GM12878 (cell line): ENCODE results near the gene HMSD. TPM values are rescaled to one million over a fixed set of nuclear protein-coding genes. Genes with fewer than 3 reads are reported as not detected.

ENCODE experiments used
- ATAC-seq: fragments of 200-7000 bp; cut with Tn5 transposase; 3 replicates; pipeline ENCODE4 v1.9.1; 2020; ENCODE audit warnings: mild to moderate bottlenecking, moderate library complexity
- BruUV-seq: library from RNA; stranded (reverse); fragments of 400-500 nt; replicated peaks from 2 replicates; lab custom pipeline; 2021; lab: Mats Ljungman, UMichigan
- CTCF ChIA-PET: fragments of 300-600 bp; sonication (Branson Sonifier 250); formaldehyde crosslinking; extraction: SDS; loops from one replicate; lab custom pipeline; 2021; ENCODE audit warnings: inconsistent platforms; lab: Yijun Ruan, JAX
- POLR2A ChIA-PET: fragments of 350-600 bp; formaldehyde crosslinking; extraction: SDS; loops from one replicate; lab custom pipeline; 2021; ENCODE audit warnings: inconsistent platforms; lab: Charles Lee
- RAD21 ChIA-PET: fragments of 300-600 bp; sonication (Branson Sonifier 250); formaldehyde crosslinking; loops from one replicate; lab custom pipeline; 2023; ENCODE audit warnings: antibody characterized with exemption; ENCODE audit not compliant: unreplicated experiment; lab: Charles Lee
- SMC1A ChIA-PET: fragments of 300-600 bp; sonication (Branson Sonifier 250); formaldehyde crosslinking; loops from one replicate; lab custom pipeline; 2023; ENCODE audit not compliant: unreplicated experiment, uncharacterized antibody; lab: Charles Lee
- DNase-seq: peaks from one replicate; pipeline ENCODE4 v3.0.0-alpha.2; 2011; ENCODE audit warnings: low read depth, low spot score
- FAIRE-seq: peaks from 3 replicates; lab custom pipeline; 2011; peaks lifted over from hg19 to GRCh38; lab: Jason Lieb, UNC
- H2AFZ ChIP-seq: 2 replicates; pipeline ENCODE4 v1.6.0; 2011; ENCODE audit warnings: low read depth, low read length, control low read depth; ENCODE audit not compliant: control insufficient read depth
- H3K27ac ChIP-seq: 2 replicates; pipeline ENCODE4 v1.5.1; 2011; ENCODE audit warnings: control low read depth; ENCODE audit not compliant: control insufficient read depth, insufficient read depth
- H3K27me3 ChIP-seq, 2 experiments: replicated peaks in 1 of 2; 2 replicates each; pipeline versions ENCODE4 v1.6.0 to v1.6.1; 2011; ENCODE audit warnings: low read length in 1 of 2; ENCODE audit not compliant: control insufficient read depth in 2 of 2, insufficient read depth in 2 of 2
- H3K36me3 ChIP-seq, 2 experiments: 2 replicates each; pipeline ENCODE4 v1.5.1; 2011; ENCODE audit warnings: low read length in 1 of 2; ENCODE audit not compliant: control insufficient read depth in 2 of 2, insufficient read depth in 2 of 2
- H3K4me1 ChIP-seq: 2 replicates; pipeline ENCODE4 v1.6.1; 2011; ENCODE audit warnings: mild to moderate bottlenecking, low read length, moderate library complexity, mixed read lengths; ENCODE audit not compliant: control insufficient read depth, insufficient read depth
- H3K4me2 ChIP-seq: 2 replicates; pipeline ENCODE4 v1.6.0; 2011; ENCODE audit warnings: control low read depth; ENCODE audit not compliant: control insufficient read depth, insufficient read depth
- H3K4me3 ChIP-seq: fragments of 200-600 bp; sonication (generic); 2 replicates; pipeline ENCODE4 v1.5.1; 2016
- H3K79me2 ChIP-seq: 2 replicates; pipeline ENCODE4 v1.6.0; 2011; ENCODE audit warnings: low read length; ENCODE audit not compliant: control insufficient read depth, insufficient read depth
- H3K9ac ChIP-seq: 2 replicates; pipeline ENCODE4 v1.8.0; 2011; ENCODE audit warnings: low read length, control low read depth, mixed read lengths; ENCODE audit not compliant: control insufficient read depth, insufficient read depth
- H3K9me3 ChIP-seq: replicated peaks from 3 replicates; pipeline ENCODE4 v1.5.1; 2011; ENCODE audit warnings: mild to moderate bottlenecking, low read length; ENCODE audit not compliant: control insufficient read depth, insufficient read depth
- H4K20me1 ChIP-seq: 2 replicates; pipeline ENCODE4 v1.6.0; 2011; ENCODE audit not compliant: control insufficient read depth, insufficient read depth
- CBFB ChIP-seq: IDR thresholded peaks from 2 replicates; pipeline ENCODE4 v1.6.1; 2016; ENCODE audit warnings: antibody characterized with exemption, low read depth
- E2F4 ChIP-seq: IDR thresholded peaks from 2 replicates; pipeline ENCODE4 v1.6.1; 2012; ENCODE audit warnings: low read depth, low read length, improper control_type of control experiment
- ESRRA ChIP-seq: IDR thresholded peaks from 2 replicates; pipeline ENCODE4 v1.6.1; 2012; ENCODE audit warnings: mild to moderate bottlenecking, low read length, improper control_type of control experiment
- FOS ChIP-seq: IDR thresholded peaks from 3 replicates; pipeline ENCODE4 v1.6.1; 2011; ENCODE audit warnings: borderline replicate concordance; ENCODE audit not compliant: insufficient read length; ENCODE audit errors: extremely low read depth
- IKZF1 ChIP-seq: fragments of 450-650 bp; conservative IDR thresholded peaks from 2 replicates; pipeline ENCODE4 v1.6.1; 2017; ENCODE audit warnings: antibody characterized with exemption, mild to moderate bottlenecking
- IKZF2 ChIP-seq, 2 experiments: fragments of 450-650 bp; IDR thresholded peaks; 2 replicates each; pipeline ENCODE4 v1.6.1; 2017; ENCODE audit warnings: mild to moderate bottlenecking in 2 of 2, moderate library complexity in 2 of 2
- IRF5 ChIP-seq: fragments of 450-650 bp; IDR thresholded peaks from 2 replicates; pipeline ENCODE4 v1.6.1; 2017; ENCODE audit warnings: borderline replicate concordance
- NFIC ChIP-seq: IDR thresholded peaks from 2 replicates; pipeline ENCODE4 v1.6.1; 2012; ENCODE audit warnings: low read depth, mild to moderate bottlenecking, inconsistent platforms, low read length, moderate library complexity
- ZNF24 ChIP-seq: fragments of 450-650 bp; IDR thresholded peaks from 2 replicates; pipeline ENCODE4 v1.6.1; 2017; ENCODE audit warnings: antibody characterized with exemption, mild to moderate bottlenecking
- WGBS: methylation state at CpG from one replicate; pipeline ENCODE4 v1.1.6; 2016; ENCODE audit warnings: low lambda C conversion rate; ENCODE audit not compliant: insufficient replicate concordance, insufficient coverage; ENCODE audit errors: missing lambda C conversion rate; 5-methylcytosine and 5-hydroxymethylcytosine counted together
- in situ Hi-C: fragments of 300-500 bp; cut with MboI; formaldehyde crosslinking; loops from 9 replicates; pipeline ENCODE4 v1.14.3; 2018; ENCODE audit warnings: mixed read lengths
- intact Hi-C: fragments of 100-400 bp; cut with micrococcal nuclease; formaldehyde crosslinking; loops from one replicate; pipeline ENCODE4 v1.14.2; 2022; ENCODE audit not compliant: unreplicated experiment
- polyA plus RNA-seq, 11 experiments: library from polyadenylated mRNA; depleted of rRNA in 4 of 11; unstranded in 6 of 11; stranded (reverse) in 5 of 11; fragments of >200 nt; fragmentation: Nextera tagmentation in 4 of 11; fragmentation: Illumina TruSeq in 1 of 11; extraction: Ambion mirVana in 4 of 11; extraction: Trizol in 1 of 11; gene quantifications; 1 replicate in 1 of 11; 2 replicates in 10 of 11; pipeline versions ENCODE4 v1.2.1 to v1.2.3, GENCODE V29; 2011 to 2016; ENCODE audit warnings: inconsistent platforms in 2 of 11, missing spikeins in 2 of 11, low read depth in 1 of 11
- total RNA-seq, 4 experiments: library from RNA; depleted of rRNA in 3 of 4; stranded (reverse); fragments of >200 nt in 3 of 4; fragmentation: Illumina TruSeq in 1 of 4; extraction: Trizol in 1 of 4; gene quantifications; 2 replicates each; pipeline versions ENCODE4 v1.2.1 to v1.2.3, GENCODE V29; 2013 to 2021
- TF ChIP-seq, protein P1 (sequence below): fragments of 150-350 bp; IDR thresholded peaks from 2 replicates; pipeline ENCODE4 v1.6.1; 2016; ENCODE audit warnings: low read depth, low read length

HMSD gene
- total and polyA plus RNA-seq, 10 of the 15 experiments (the other 5 are each of a cell fraction or from before 2014, with no cell fraction given) = 11.7 to 83.9 (median 37.8) TPM

DNA sequence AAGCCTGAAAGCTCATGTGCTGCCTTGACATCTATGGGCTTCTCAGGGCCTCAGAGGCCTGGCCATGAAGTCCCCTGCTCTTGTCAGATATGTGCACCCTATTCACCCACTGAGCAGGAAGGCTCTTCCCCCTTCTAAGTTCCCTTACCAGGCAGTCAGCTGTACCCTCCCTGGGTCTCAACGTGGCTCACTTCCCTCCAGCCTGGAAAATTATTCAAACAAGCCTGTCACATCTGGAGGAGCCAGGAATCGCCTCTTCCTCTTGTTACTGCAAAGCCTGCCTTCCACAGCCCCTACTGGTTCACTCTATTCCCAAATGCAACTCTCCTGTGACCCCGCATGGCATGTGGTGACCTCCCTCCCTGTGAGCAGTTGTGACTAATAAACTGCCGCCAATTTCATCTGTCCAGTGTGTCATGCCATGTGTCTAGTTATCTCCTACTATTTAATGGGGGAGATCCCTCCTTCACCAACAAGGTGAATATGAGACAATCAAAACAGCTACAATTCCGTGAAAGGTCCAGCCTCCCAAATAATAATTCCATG lies 12.4 kb downstream of the HMSD start:
- TF ChIP-seq FOS = no peak
- 86% methylated on average over 5 of the region's 5 CpGs for WGBS
- peaks cover 9 to 13% of the 10 kb centered on the region in 2 experiments for H3K36me3 ChIP-seq
- POLR2A ChIA-PET = interaction anchor here (0.6 kb wide), 1 partner anchor 8 kb away, joined by 3 read pairs; no protein-coding TSS in a partner anchor
- ATAC-seq (no peak), FAIRE-seq (no peak), DNase-seq (no peak)
- in situ Hi-C loops = no loop called here
- H2AFZ ChIP-seq = no peak overlapping the region
- H4K20me1 ChIP-seq = no peaks in the 10 kb centered on the region
- no TSS peak for BruUV-seq
- CTCF ChIA-PET = interaction anchor here (1.2 to 4.2 kb wide), 8 partner anchors 7 to 56 kb away, joined by 3 to 54 read pairs (median 22); no protein-coding TSS in a partner anchor
- no peak overlapping the region for H3K4me3 ChIP-seq
- H3K9ac ChIP-seq = no peak overlapping the region
- H3K27me3 ChIP-seq = no peaks in the 10 kb centered on the region
- no peaks in the 10 kb centered on the region for H3K9me3 ChIP-seq
- no peaks in the 10 kb centered on the region; the same call in 1 of the 2 replicates for H3K79me2 ChIP-seq
- H3K27ac ChIP-seq = no peak overlapping the region
- SMC1A ChIA-PET = interaction anchor here (1.6 to 5.6 kb wide), 2 partner anchors 17 to 26 kb away, joined by 5 to 30 read pairs; no protein-coding TSS in a partner anchor
- H3K4me2 ChIP-seq = no peak overlapping the region
- RAD21 ChIA-PET = interaction anchor here (0.9 kb wide), 1 partner anchor 9 kb away, joined by 3 read pairs; no protein-coding TSS in a partner anchor
- no peaks in the 10 kb centered on the region for H3K4me1 ChIP-seq
- intact Hi-C loops = no loop called here

DNA sequence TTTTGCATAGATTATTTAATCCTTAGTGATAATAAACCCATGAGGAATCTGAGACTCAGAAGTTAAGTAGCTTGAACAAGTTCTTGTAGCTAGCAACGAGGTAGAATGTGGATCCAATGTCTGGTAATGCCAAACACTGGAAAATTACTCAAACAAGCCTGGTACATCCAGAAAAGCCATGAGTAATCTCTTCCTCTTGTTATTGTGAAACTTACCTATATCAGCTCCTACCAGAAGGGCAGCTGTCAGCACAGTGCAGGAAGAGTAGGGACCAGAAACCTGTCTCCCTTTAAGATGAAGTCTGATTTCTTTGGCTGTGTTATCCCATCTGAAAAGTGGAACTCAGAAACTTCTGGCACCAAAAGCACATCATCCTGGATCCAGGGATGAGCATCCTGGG lies 13.0 kb downstream of the HMSD start:
- Histone ChIP-seq H3K9me3 (no peaks in the 10 kb centered on the region), H3K27ac (no peak overlapping the region), H3K9ac (no peak overlapping the region), H3K4me3 (no peak overlapping the region), H3K36me3 (peaks cover 9 to 13% of the 10 kb centered on the region in 2 experiments), H3K4me2 (no peak overlapping the region), H3K27me3 (no peaks in the 10 kb centered on the region), H3K79me2 (no peaks in the 10 kb centered on the region; the same call in 1 of the 2 replicates), H4K20me1 (no peaks in the 10 kb centered on the region), H2AFZ (no peak overlapping the region), H3K4me1 (no peaks in the 10 kb centered on the region)
- 6% methylated on average over 1 of the region's 1 CpG for WGBS
- FAIRE-seq (no peak), ATAC-seq (no peak), DNase-seq (no peak)
- BruUV-seq = no TSS peak
- SMC1A ChIA-PET = interaction anchor here (1.6 to 5.6 kb wide), 3 partner anchors 8 to 26 kb away, joined by 5 to 30 read pairs (median 29); no protein-coding TSS in a partner anchor
- CTCF ChIA-PET = interaction anchor here (0.6 to 4.2 kb wide), 10 partner anchors 8 to 89 kb away, joined by 3 to 54 read pairs (median 9); no protein-coding TSS in a partner anchor
- RAD21 ChIA-PET = interaction anchor here (1.1 to 2.9 kb wide), 2 partner anchors 27 to 54 kb away, joined by 3 to 17 read pairs; partner anchors contain the start of gene SERPINB10
- intact Hi-C loops (no loop called here), in situ Hi-C loops (no loop called here)
- POLR2A ChIA-PET = interaction anchor here (0.6 to 0.9 kb wide), 2 partner anchors 8 to 9 kb away, joined by 3 to 4 read pairs; no protein-coding TSS in a partner anchor
- TF ChIP-seq, protein P1, sequence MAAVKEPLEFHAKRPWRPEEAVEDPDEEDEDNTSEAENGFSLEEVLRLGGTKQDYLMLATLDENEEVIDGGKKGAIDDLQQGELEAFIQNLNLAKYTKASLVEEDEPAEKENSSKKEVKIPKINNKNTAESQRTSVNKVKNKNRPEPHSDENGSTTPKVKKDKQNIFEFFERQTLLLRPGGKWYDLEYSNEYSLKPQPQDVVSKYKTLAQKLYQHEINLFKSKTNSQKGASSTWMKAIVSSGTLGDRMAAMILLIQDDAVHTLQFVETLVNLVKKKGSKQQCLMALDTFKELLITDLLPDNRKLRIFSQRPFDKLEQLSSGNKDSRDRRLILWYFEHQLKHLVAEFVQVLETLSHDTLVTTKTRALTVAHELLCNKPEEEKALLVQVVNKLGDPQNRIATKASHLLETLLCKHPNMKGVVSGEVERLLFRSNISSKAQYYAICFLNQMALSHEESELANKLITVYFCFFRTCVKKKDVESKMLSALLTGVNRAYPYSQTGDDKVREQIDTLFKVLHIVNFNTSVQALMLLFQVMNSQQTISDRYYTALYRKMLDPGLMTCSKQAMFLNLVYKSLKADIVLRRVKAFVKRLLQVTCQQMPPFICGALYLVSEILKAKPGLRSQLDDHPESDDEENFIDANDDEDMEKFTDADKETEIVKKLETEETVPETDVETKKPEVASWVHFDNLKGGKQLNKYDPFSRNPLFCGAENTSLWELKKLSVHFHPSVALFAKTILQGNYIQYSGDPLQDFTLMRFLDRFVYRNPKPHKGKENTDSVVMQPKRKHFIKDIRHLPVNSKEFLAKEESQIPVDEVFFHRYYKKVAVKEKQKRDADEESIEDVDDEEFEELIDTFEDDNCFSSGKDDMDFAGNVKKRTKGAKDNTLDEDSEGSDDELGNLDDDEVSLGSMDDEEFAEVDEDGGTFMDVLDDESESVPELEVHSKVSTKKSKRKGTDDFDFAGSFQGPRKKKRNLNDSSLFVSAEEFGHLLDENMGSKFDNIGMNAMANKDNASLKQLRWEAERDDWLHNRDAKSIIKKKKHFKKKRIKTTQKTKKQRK = no peak
- no peak for TF ChIP-seq ESRRA
- TF ChIP-seq CBFB = no peak
- TF ChIP-seq NFIC = no peak
- TF ChIP-seq IKZF1 = no peak
- TF ChIP-seq E2F4 = no peak
- no peak for TF ChIP-seq IKZF2 (IDR thresholded peaks at IDR 0.05)
- no peak for TF ChIP-seq IRF5
- no peak for TF ChIP-seq ZNF24
